ENCODE measurements around the gene MDM2. TPM values are rescaled to one million over a fixed set of nuclear protein-coding genes. Genes with fewer than 3 reads are reported as not detected.

The MDM2 gene
- total RNA-seq, 2 experiments from 2014 or later = 148 to 153 TPM

DNA sequence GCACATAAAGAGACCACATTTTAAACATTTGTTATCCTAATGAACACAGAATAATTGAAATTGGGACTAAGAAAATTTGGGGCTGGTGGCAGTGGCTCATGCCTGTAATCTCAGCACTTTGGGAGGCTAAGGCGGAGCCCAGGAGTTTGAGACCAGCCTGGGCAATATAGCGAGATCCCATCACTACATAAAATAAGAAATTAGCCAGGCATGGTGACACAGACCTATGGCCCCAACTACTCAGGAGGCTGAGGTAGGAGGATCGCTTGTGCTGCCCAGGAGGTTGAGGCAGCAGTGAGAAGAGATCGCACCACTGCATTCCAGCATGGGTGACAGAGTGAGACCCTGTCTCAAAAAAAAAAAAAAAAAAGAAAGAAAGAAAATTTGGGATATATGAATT, 65.3 kb downstream of the MDM2 start:
- POLR2A ChIA-PET = no interaction called here
- Mint-ChIP-seq H3K27ac (no peak overlapping the region), H3K4me1 (ENCODE audit: low read depth) (no peaks in the 10 kb centered on the region), H3K4me3 (no peak overlapping the region), H3K27me3 (peaks cover 3% of the 10 kb centered on the region), H3K9me3 (no peaks in the 10 kb centered on the region), H3K36me3 (ENCODE audit: low read depth) (no peaks in the 10 kb centered on the region)
- CTCF ChIA-PET = interaction anchor here (1.3 kb wide), 1 partner anchor 10 kb away, joined by 3 read pairs; no protein-coding TSS in a partner anchor
- no peak for ATAC-seq
- no peak for TF ChIP-seq CTCF (IDR thresholded peaks at IDR 0.05)
- intact Hi-C loops (cut with micrococcal nuclease) = no loop called here
- DNase-seq = no peak

DNA sequence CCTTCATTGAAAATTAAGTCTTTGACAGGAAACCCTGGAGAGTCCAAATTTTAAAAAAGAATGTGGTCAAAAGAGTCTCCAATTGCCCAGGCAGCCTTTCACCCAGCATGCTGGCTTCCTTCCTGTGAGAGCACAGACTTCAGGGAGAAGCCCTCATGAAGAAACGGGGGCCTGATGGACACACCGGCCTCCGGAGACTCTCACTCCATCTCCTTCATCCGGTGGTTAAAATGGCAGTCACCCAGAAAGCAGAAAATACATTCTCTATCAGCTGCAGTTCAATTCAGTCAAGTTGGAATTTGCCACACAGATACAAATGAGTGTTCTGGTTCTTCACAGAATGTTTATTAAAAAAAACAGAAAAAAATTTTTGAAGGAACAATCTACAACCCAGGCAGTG, 68.5 kb downstream of the MDM2 start:
- Mint-ChIP-seq H3K9me3 (no peaks in the 10 kb centered on the region), H3K27me3 (peaks cover 3% of the 10 kb centered on the region), H3K4me3 (no peak overlapping the region), H3K36me3 (ENCODE audit: low read depth) (no peaks in the 10 kb centered on the region), H3K27ac (no peak overlapping the region), H3K4me1 (ENCODE audit: low read depth) (no peaks in the 10 kb centered on the region)
- ChIA-PET CTCF (interaction anchor here (1.0 kb wide), 1 partner anchor 9 kb away, joined by 3 read pairs; no protein-coding TSS in a partner anchor), POLR2A (no interaction called here)
- TF ChIP-seq CTCF (IDR thresholded peaks at IDR 0.05) = no peak
- ATAC-seq (no peak), DNase-seq (no peak)
- intact Hi-C loops (cut with micrococcal nuclease) = no loop called here

- peaks cover 5% of the 10 kb centered on the region for H3K27me3 Mint-ChIP-seq
- ATAC-seq = no peak
- no peak for DNase-seq
- H3K4me3 Mint-ChIP-seq = no peak overlapping the region
- no peak overlapping the region for H3K27ac Mint-ChIP-seq
- ChIA-PET CTCF (no interaction called here), POLR2A (no interaction called here)
- no peaks in the 10 kb centered on the region for H3K4me1 Mint-ChIP-seq (ENCODE audit: low read depth)
- no peaks in the 10 kb centered on the region for H3K36me3 Mint-ChIP-seq (ENCODE audit: low read depth)
- intact Hi-C loops (cut with micrococcal nuclease) = no loop called here
- peaks cover 2% of the 10 kb centered on the region for H3K9me3 Mint-ChIP-seq
- TF ChIP-seq CTCF (IDR thresholded peaks at IDR 0.05) = no peak
Observed at GRCh38 chr12:68877583-68877982, 69.6 kb downstream of the MDM2 start.

GRCh38 chr12:68878283-68878682, 70.3 kb downstream of the MDM2 start:
- Mint-ChIP-seq H3K27ac (no peak overlapping the region), H3K4me1 (ENCODE audit: low read depth) (no peaks in the 10 kb centered on the region), H3K4me3 (no peak overlapping the region), H3K36me3 (ENCODE audit: low read depth) (no peaks in the 10 kb centered on the region), H3K27me3 (peaks cover 5% of the 10 kb centered on the region), H3K9me3 (peaks cover 2% of the 10 kb centered on the region)
- ATAC-seq (no peak), DNase-seq (no peak)
- ChIA-PET CTCF (no interaction called here), POLR2A (no interaction called here)
- TF ChIP-seq CTCF (IDR thresholded peaks at IDR 0.05) = no peak
- intact Hi-C loops (cut with micrococcal nuclease) = no loop called here

DNA sequence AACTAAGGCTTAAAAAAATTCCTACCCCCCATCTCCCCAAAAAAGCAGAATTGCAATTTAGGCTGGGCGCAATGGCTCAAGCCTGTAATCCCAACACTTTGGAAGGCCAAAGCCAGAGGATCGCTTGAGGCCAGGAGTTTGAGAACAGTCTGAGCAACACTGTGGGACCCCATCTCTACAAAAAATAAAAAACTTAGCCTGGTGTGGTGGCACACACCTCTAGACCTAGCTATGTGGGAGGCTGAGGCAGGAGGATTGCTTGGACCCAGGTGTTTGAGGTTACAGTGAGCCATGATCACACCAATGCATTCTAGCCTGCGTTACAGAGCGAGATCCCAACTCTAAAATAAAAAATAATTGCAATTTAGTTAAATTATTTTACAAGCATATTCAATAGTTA, 70.9 kb downstream of the MDM2 start:
- no peak for TF ChIP-seq CTCF (IDR thresholded peaks at IDR 0.05)
- H3K4me3 Mint-ChIP-seq = no peak overlapping the region

More for the DNA sequence above, 70.9 kb downstream of the MDM2 start:
- POLR2A ChIA-PET = no interaction called here
- no peaks in the 10 kb centered on the region for H3K36me3 Mint-ChIP-seq (ENCODE audit: low read depth)
- ATAC-seq (no peak), DNase-seq (no peak)
- H3K27ac Mint-ChIP-seq = no peak overlapping the region
- intact Hi-C loops (cut with micrococcal nuclease) = no loop called here
- H3K27me3 Mint-ChIP-seq = peaks cover 5% of the 10 kb centered on the region
- CTCF ChIA-PET = interaction anchor here (1.8 kb wide), 1 partner anchor 14 kb away, joined by 5 read pairs; no protein-coding TSS in a partner anchor
- no peaks in the 10 kb centered on the region for H3K4me1 Mint-ChIP-seq (ENCODE audit: low read depth)
- H3K9me3 Mint-ChIP-seq = peaks cover 2% of the 10 kb centered on the region
